Measurements from ENCODE around the gene SLC25A27. TPM values are rescaled to one million over a fixed set of nuclear protein-coding genes. Genes with fewer than 3 reads are reported as not detected.

The SLC25A27 gene
- total RNA-seq, 1 donor from 2014 or later = 11.6 TPM

DNA sequence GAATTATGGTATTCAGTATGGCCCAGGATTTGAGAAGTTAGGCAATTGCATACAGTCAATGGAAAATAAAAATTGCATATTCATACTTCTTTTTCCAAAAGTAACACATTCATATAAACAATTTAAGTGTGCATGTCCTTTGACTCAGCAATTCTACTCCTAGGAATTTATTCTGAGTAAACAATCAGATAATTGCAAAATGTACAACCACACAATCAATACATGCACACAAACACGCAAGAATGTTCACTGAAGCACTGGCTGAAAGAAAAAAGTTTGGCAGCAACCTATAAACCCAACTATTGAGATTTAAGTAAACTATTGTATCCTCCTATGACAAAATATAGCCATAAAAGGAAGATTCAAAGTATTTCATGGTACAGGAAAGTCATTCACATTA is 1.8 kb upstream of the SLC25A27 start:
- no peak for DNase-seq (ENCODE audit: low spot score)

DNA sequence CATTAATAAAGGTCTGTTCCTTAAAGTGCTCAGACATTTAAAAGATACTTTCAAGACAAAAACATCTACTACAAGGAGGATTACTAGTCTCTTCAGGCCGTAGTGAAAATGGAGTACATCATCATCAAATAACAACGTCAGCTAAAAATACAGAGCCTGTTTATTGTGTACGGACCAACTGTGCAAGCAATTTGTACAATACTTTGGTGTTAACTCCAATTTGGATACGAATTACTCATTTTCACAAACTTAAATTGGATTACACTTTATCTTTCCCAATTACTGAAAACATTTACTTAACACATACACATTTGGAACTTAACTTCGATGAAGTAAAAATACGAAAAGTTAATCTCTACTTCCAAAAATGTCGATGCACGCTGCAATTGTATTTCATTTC is 959 bp upstream of the SLC25A27 start:
- DNase-seq (ENCODE audit: low spot score) = peak; percentile 3

DNA sequence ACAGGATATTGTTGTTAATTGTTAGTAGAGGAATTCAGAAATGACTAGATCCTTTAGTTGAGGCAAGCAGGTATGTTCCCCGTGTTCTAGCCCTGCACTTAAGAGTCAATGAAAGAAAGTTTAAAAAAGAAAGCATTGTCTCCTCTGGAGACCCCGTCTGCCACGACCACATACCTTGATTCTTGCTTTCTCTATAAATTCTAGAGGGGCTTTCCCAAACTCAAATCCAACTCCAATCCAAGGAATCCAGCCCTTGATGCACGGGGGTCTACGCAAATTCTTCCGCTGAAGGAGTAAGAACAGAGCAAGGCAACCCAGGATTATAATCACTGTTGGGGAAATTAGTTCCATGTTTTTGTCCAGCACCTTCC is 558 bp upstream of the SLC25A27 start:
- DNase-seq (ENCODE audit: low spot score) = peak; percentile 3

DNA sequence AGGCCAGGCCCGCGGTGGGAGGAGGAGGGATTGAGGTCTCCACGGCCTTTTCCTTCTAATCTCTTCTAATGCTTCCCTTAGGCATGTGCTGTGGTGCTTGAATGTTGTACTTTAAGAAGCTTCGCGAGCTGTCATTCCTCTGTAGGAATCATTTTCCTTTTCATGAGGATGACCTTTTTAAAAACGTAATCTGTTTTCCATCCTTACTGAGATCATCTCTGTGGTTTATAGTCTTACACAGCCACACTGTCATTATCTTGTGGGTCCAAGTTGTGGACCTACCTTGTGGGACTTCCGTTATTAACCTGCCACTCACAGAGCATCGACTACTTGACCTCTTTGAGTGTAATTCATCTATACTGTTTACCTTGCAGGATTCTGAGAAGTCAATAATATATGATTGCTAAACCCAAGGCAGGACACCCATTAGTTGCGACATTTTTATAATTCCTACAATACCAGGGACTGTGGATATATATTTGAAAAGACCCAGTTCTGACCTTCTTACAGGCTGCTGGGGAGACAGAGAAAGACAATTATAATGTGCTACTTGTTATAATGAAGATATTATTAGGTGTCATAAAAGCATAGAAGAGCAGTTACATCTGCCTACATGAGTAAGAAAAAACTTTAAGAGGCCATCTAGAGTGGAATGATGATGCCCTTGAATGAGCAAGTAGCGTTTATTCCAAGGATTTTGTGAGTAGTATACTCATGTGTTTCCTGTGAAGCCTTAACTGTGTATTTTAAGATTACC is 842 bp downstream of the SLC25A27 start:
- DNase-seq (ENCODE audit: low spot score) = no peak

DNA sequence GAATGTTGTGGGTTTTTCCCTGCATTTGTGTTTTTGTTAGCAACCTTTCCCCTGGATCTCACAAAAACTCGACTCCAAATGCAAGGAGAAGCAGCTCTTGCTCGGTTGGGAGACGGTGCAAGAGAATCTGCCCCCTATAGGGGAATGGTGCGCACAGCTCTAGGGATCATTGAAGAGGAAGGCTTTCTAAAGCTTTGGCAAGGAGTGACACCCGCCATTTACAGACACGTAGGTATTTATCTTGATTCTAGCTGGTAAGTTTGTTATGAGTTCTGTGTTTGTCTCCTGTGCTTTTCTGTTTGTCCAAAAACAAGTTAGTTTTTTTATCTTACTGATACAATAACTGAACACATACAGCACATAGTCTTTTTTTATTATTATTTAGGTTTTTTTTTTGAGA is 3.0 kb downstream of the SLC25A27 start:
- peak; percentile 3 for DNase-seq (ENCODE audit: low spot score)

DNA sequence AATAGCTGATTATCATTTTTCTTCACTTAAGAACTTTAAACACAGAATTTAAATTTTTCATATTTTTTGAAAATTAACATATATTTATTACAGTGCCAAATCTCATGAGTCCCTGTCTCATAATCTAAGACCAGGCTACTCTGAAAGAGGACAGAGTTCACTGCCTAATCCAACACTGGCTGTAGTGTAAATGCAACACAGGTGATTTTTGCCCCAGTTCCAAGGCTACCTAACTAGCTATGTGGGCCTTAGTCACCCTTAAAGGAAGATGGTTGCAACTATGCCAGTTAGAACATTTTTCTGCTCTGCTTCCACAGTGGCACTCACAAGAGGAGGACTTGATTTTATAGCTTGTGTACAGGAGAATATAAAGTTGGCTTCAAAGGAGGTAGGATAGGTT is 4.9 kb downstream of the SLC25A27 start:
- no peak for DNase-seq (ENCODE audit: low spot score)

DNA sequence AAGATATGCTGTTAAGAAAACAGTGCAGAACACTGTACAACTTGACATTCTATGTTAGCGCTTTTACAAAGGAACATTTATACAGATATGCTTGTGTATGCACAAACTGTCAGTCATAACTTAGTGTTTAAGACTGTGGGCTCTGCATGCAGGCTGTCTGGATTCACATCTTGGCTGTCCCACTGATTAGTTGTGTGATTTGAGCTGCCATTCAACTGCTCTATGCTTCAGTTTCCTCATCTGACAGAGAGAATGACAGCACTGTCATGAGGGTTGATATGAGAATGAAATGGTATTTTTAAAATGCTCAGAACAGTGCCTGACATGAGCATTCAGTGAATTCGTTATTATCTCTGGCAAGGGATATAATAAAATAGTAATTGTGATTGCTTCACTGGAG is 8.7 kb downstream of the SLC25A27 start:
- DNase-seq (ENCODE audit: low spot score) = no peak

DNA sequence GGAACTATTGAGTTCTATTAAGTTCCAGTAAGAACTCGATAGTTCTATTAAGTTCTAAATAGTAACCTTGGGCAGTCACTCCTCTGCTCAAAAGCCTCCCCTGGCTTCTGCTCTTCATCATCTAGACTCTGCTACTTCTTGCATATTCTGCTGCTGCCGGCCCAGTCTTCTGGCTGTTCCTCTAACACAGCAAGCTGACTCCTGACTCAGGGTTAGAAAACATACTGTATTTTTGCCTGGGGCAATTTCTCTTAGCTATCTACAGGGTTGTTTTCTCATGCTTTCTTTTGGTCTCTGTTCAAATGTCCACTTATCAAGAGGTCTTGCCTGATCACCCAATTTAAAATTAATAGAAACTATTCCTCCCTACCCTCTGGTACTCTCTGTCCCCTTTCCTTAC is 14.6 kb downstream of the SLC25A27 start:
- DNase-seq (ENCODE audit: low spot score) = no peak

DNA sequence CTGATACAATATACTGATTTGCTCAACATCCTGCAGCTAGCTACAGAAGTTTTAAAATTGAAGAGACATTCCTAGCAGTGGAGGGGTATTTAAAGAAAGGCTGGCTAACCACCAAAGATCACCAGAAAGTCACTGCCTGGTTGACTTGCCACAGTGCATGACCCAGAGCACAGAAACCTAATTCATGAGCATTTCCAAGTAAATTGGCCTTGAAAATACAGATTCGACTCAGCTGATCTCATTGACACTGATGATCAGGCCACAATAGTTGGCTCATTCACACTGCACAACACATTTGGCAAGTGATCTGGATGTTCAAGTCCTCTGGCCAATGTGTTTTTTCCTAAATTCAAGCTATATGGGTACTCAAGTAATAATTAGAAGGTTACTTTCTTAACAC is 21.6 kb downstream of the SLC25A27 start:
- no peak for DNase-seq (ENCODE audit: low spot score)

DNA sequence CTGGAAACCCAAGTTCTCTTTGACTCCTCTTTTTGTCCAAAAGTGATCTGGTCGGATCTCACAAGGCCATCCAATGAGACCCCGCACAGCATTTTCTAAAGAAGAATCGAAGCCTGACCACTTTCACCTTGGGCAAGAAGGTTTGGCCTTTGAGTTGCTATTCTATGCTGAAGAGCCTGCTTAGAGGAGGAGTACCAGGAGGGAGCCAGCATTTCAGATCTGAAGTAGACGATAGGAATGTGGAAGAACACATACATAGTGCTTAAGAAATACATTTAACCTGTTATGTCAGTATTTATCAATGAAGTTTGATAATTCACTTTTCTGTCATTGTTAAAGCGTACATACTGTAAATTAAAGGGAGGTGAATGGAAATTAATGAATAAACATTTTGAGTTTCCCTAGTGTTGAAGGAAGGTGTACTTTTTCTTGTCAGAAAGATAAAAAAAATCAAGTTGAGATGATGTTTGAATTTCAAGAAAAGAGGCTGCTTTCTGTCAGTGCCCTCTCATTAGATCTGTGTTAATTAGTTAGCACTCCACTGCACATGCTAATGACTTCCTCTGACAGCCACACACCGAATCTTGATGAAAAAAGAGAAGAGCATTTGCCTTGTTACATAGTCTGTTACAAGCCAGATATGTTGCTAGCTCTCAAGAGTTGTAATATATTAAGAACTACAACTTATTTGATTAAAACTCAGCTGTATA is 24.0 kb downstream of the SLC25A27 start:
- no peak for DNase-seq (ENCODE audit: low spot score)

DNA sequence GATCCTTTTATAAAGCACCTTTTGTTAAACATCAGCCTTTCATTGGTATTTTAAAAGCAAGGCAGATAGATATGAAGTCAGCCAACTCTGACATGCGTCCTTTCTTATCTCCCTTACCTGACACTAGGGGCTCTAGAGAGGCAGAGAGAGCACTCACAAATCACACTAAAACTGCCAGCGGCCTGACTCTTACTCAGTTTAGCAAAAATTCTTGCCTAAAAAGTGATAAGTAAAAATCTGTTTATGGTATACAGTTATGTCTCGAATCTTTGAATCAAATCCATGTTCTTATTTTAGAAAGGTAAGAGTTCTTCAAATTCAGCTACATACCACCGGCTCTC is 24.5 kb downstream of the SLC25A27 start:
- DNase-seq (ENCODE audit: low spot score) = no peak

DNA sequence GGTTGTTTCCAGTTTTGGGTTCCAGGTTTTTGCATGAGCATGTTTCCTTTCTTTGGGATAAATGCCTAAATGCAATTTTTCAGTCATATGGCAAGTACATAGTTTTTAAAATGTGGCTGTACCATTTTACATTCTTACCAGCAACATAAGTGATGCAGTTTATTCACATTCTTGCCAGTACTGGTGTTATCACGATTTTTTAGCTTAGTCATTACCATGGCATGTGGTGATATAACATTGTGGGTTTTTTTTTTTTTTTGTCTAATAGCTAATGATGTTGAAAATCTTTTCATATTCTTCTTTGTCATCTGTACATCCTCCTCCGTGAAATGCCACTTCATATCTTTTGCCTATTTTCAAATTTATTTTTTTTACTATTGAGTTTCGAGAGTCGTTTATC is 32.0 kb downstream of the SLC25A27 start:
- DNase-seq (ENCODE audit: low spot score) = no peak

DNA sequence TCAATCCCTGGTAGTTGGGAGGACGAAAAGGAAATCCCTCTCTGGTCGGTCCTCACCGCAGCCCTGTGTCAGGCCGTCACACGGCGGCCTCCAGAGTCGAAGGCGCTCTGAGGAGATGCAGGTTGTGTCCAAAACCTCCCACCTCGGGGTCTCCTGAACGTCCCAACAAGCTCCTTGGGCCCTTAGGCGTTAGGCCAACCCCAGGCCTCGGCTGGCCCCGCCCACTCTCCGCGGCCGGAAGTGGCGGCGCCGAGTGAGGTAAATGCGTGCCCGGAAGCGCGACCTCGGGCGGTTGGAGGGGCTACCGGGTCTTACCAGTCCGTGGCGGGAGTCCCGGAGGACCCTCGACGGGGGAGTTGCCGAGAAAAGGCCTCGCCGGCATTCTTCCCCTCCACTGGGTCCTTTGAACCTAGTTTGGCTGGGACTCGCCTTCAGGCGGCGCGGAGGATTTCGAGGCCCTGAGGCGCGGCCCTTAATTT is 34.9 kb downstream of the SLC25A27 start, which contains the start of gene TDRD6:
TSS of gene TDRD6 (plus strand) at position 267 of the 479 bp plus-strand sequence. CDS start 244 bp downstream, outside the sequence.
- no peak for DNase-seq (ENCODE audit: low spot score)

DNA sequence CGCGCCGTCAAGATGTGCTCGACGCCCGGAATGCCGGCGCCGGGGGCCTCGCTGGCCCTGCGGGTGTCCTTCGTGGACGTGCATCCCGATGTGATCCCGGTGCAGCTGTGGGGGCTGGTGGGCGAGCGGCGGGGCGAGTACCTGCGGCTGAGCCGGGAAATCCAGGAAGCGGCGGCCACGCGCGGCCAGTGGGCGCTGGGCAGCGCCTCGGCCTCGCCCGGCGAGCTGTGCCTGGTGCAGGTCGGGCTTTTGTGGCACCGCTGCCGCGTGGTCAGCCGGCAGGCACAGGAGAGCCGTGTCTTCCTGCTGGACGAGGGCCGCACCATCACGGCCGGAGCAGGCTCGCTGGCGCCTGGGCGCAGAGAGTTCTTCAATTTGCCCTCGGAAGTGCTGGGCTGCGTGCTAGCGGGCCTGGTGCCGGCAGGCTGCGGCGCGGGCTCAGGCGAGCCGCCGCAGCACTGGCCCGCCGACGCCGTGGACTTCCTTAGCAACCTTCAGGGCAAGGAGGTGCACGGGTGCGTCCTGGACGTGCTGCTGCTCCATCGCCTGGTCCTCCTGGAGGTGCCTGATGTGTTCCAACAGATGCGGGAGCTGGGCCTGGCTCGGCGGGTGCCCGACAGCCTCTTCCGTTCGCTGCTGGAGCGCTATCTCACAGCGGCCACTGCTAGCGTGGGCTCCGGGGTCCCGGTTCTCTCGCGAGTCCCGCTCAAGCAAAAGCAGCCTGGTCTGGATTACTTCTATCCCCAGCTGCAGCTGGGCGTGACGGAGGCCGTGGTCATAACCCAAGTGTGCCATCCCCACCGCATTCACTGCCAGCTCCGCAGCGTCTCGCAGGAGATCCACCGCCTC is 35.6 kb downstream of the SLC25A27 start:
- no peak for DNase-seq (ENCODE audit: low spot score)

DNA sequence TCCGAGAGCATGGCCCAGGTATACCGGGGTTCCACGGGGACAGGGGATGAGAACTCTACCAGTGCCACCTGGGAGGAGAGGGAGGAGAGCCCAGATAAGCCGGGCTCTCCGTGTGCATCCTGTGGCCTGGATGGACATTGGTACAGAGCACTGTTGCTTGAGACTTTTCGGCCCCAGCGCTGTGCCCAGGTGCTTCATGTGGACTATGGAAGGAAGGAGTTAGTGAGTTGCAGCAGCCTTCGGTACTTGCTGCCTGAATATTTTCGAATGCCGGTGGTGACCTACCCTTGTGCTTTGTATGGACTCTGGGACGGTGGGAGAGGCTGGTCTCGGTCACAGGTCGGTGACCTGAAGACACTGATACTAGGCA is 36.2 kb downstream of the SLC25A27 start:
- DNase-seq (ENCODE audit: low spot score) = no peak

DNA sequence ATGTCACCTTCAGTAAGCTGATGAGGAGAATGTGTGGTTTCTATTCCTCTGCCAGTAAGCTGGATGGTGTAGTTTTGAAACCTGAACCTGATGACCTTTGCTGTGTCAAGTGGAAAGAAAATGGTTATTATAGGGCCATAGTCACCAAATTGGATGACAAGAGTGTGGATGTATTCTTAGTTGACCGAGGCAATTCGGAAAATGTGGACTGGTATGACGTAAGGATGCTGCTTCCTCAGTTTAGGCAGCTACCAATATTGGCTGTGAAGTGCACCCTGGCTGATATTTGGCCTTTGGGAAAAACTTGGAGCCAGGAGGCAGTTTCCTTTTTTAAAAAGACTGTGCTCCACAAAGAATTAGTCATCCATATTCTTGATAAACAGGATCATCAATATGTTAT is 36.9 kb downstream of the SLC25A27 start:
- DNase-seq (ENCODE audit: low spot score) = no peak

DNA sequence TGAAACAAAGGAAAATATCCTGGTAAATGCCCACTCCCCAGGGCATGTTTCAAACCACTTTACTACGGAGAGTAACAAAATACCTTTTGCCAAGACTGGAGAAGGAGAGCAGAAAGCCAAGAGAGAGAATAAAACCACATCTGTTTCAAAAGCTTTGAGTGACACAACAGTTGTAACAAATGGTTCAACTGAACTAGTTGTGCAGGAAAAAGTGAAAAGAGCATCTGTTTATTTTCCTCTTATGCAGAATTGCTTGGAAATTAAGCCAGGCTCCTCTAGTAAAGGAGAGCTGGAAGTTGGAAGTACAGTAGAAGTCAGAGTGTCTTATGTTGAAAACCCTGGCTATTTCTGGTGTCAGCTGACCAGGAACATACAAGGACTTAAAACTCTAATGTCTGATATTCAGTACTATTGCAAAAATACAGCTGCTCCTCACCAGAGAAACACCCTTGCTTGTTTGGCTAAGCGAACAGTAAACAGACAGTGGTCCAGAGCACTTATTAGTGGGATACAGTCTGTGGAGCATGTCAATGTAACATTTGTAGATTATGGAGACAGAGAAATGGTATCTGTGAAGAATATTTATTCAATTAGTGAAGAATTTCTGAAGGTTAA is 37.5 kb downstream of the SLC25A27 start:
- DNase-seq (ENCODE audit: low spot score) = no peak

DNA sequence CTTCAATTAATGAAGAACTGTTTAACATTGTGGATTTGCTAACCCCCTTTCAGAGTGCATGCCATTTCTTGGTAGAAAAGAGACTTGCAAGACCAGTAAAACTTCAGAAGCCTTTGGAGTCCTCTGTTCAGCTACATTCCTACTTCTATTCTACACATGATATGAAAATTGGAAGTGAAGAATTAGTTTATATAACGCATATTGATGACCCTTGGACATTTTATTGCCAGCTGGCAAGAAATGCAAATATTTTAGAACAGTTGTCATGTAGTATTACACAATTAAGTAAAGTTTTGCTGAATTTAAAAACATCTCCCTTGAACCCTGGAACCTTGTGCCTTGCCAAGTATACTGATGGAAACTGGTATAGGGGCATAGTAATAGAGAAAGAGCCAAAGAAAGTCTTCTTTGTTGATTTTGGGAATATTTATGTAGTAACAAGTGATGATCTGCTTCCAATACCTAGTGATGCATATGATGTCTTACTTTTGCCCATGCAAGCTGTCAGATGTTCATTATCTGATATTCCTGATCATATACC is 38.2 kb downstream of the SLC25A27 start:
- no peak for DNase-seq (ENCODE audit: low spot score)

DNA sequence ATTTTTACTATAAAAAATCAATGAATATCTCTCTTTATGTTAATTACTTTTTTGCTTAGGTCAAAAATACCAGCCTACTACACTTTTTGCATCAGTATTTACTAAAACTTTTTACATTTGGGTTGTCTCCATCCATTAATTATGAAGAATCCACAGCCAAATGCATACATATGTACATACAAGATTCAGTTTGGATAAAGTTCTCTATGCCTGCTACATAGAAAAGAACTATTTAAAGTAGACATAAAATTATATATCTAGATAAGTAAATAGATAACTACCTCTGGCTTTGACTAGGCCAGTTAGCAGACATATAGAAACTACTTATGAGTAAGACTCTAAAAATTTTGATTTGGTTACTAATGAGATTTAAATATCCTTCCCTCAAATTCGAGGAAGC is 47.2 kb downstream of the SLC25A27 start:
- DNase-seq (ENCODE audit: low spot score) = no peak

DNA sequence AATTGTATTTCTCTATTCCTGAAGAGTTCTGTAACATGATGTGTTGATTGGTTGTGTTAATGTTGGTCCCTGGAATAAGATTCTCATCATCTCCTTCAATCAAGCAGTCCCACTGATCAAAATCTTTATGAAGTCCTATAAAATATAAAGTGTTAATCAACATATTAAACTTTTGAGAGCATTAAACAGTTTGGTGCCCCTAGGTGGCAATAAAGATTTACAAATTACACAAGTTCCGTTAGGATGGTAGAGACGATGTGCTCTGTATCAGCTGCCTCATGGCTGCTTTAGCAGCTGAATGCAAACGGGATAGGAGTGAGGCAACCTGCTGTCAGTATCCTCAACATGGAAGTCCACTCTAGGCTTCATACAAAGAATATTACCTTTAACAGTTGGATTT is 51.8 kb downstream of the SLC25A27 start:
- DNase-seq (ENCODE audit: low spot score) = peak; percentile 15

DNA sequence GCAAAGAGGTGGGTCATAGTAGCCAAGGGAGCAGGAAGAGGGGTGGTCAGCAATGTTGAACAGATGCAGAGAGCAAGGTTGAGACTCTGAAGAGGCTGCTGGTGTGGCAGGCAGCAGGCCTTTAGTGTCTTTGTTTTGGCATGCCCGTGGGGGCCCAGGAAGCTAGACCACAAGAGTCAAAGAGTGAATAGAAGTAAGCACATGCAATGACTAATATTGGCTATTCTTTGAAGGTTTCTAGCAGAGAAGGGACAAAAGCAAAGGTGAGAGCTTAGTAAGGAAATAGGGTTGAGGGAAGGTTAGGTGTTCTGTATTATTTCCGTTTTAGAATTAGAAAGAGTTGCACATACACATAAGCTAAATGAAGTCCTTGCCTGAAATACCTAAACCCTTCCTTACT is 53.7 kb downstream of the SLC25A27 start:
- DNase-seq (ENCODE audit: low spot score) = no peak

DNA sequence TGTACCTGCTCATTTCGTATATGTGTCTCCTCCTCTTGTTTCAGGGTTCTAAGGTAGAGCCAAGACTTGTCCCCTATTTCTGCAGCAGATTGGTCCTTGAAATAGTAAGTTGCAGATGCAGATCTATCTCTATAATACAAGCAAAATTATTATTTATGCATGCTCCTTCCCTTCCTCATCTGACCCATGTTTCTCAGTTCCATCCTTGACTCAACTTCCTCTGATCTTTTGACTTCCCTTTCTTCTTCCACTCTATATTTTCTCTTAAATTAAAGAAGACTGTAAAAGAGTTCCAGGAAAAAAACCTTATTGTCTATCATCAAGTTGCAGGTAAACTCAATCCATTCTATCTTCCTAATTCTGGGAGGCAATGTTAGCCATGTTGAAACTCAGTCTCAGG is 58.7 kb downstream of the SLC25A27 start:
- DNase-seq (ENCODE audit: low spot score) = no peak

Measured in umbilical cord (tissue), 2 donors.